Thoracic aorta (tissue), 2 donors: Measurements from ENCODE around the gene CWC22. TPM values are rescaled to one million over a fixed set of nuclear protein-coding genes. Genes with fewer than 3 reads are reported as not detected.
A peak's percentile ranks its signal among the peaks of the same experiment; 100 is the strongest.
"Not testable (repeated sequence)": the region's sequence is repeated elsewhere in the genome, so short reads cannot be mapped to it uniquely, and the experiment has no call there.

Source experiments
- ATAC-seq: fragments of 150-250 bp; one replicate; pipeline ENCODE4 v1.8.0; 2017; ENCODE audit warnings: low read depth; ENCODE audit not compliant: insufficient number of reproducible peaks, low FRiP score
- DNase-seq: peaks from one replicate; pipeline ENCODE4 v3.0.0-alpha.2; 2020; ENCODE audit warnings: low spot score
- H3K27ac ChIP-seq, 2 donors: fragments of 200-600 bp; sonication (generic); 1 replicate in 1 of 2; 2 replicates in 1 of 2; pipeline ENCODE4 v1.5.1; 2016; ENCODE audit warnings: mild to moderate bottlenecking in 2 of 2, moderate library complexity in 2 of 2
- H3K27me3 ChIP-seq: fragments of 200-600 bp; sonication (generic); replicated peaks from 2 replicates; pipeline ENCODE4 v1.6.0; 2016; ENCODE audit warnings: mild to moderate bottlenecking; ENCODE audit not compliant: insufficient read depth
- H3K36me3 ChIP-seq: fragments of 200-600 bp; sonication (generic); one replicate; pipeline ENCODE4 v1.5.1; 2016
- H3K4me1 ChIP-seq, 2 donors: fragments of 200-600 bp; sonication (generic); 1 replicate in 1 of 2; 2 replicates in 1 of 2; pipeline versions ENCODE4 v1.5.1 to v1.6.0; 2016; ENCODE audit warnings: low read depth in 2 of 2, mild to moderate bottlenecking in 1 of 2; ENCODE audit not compliant: control insufficient read depth in 1 of 2
- H3K4me3 ChIP-seq: fragments of 200-600 bp; sonication (generic); 2 replicates; pipeline ENCODE4 v1.5.1; 2016; ENCODE audit warnings: mild to moderate bottlenecking
- H3K9me3 ChIP-seq: fragments of 200-600 bp; sonication (generic); 2 replicates; pipeline ENCODE4 v1.5.1; 2016
- CTCF ChIP-seq: fragments of 200-600 bp; sonication (generic); IDR thresholded peaks from one replicate; pipeline ENCODE4 v1.5.1; 2019; ENCODE audit warnings: antibody characterized with exemption
- total RNA-seq, 2 donors: library from RNA; depleted of rRNA; stranded (reverse); fragments of >200 nt; gene quantifications; one replicate each; pipeline versions ENCODE4 v1.1.0 to v1.2.3, GENCODE V29; 2016

The CWC22 gene
- total RNA-seq, 2 donors from 2014 or later = 20.0 to 32.5 TPM

GRCh38 chr2:180012523-180012922 lies 5.4 kb upstream of the CWC22 start:
- Histone ChIP-seq H3K27ac (no peak overlapping the region), H3K27me3 (no peaks in the 10 kb centered on the region), H3K9me3 (no peaks in the 10 kb centered on the region), H3K4me3 (no peak overlapping the region), H3K36me3 (no peaks in the 10 kb centered on the region), H3K4me1 (no peaks in the 10 kb centered on the region)
- DNase-seq = no peak
- ATAC-seq = no peak
- TF ChIP-seq CTCF = no peak

GRCh38 chr2:180010701-180011100 lies 3.6 kb upstream of the CWC22 start:
- Histone ChIP-seq H3K27me3 (no peaks in the 10 kb centered on the region), H3K4me3 (no peak overlapping the region), H3K36me3 (no peaks in the 10 kb centered on the region), H3K4me1 (peaks cover 6 to 7% of the 10 kb centered on the region in 2 donors), H3K9me3 (no peaks in the 10 kb centered on the region), H3K27ac (no peak overlapping the region)
- ATAC-seq = no peak
- no peak for TF ChIP-seq CTCF
- DNase-seq = no peak

- Histone ChIP-seq H3K4me3 (peak overlapping the region; percentile 88), H3K4me1 (peaks cover 7 to 17% of the 10 kb centered on the region in 2 donors), H3K27me3 (no peaks in the 10 kb centered on the region), H3K27ac (peak overlapping the region; percentile 86 to 89), H3K9me3 (no peaks in the 10 kb centered on the region), H3K36me3 (no peaks in the 10 kb centered on the region)
- TF ChIP-seq CTCF = no peak
- no peak for DNase-seq
- no peak for ATAC-seq
These were observed 866 bp downstream of the CWC22 start for GRCh38 chr2:180006231-180006630.

GRCh38 chr2:180005465-180005864 lies 1.6 kb downstream of the CWC22 start:
- H3K27ac ChIP-seq, H3K9me3 ChIP-seq, DNase-seq, H3K27me3 ChIP-seq, H3K36me3 ChIP-seq, H3K4me3 ChIP-seq, ATAC-seq: not testable (repeated sequence)
- peaks cover 7 to 17% of the 10 kb centered on the region in 2 donors for H3K4me1 ChIP-seq

- Histone ChIP-seq H3K27me3 (no peaks in the 10 kb centered on the region), H3K4me3 (no peak overlapping the region), H3K36me3 (no peaks in the 10 kb centered on the region), H3K27ac (no peak overlapping the region), H3K4me1 (peaks cover 7 to 17% of the 10 kb centered on the region in 2 donors), H3K9me3 (no peaks in the 10 kb centered on the region)
- DNase-seq (no peak), ATAC-seq (no peak)
- no peak for TF ChIP-seq CTCF
These were observed 2.4 kb downstream of the CWC22 start for GRCh38 chr2:180004731-180005130.

GRCh38 chr2:180003559-180003958 lies 3.5 kb downstream of the CWC22 start:
- no peak for DNase-seq
- TF ChIP-seq CTCF = no peak
- Histone ChIP-seq H3K27me3 (no peaks in the 10 kb centered on the region), H3K4me3 (no peak overlapping the region), H3K4me1 (peaks cover 12 to 17% of the 10 kb centered on the region in 2 donors), H3K27ac (no peak overlapping the region), H3K9me3 (no peaks in the 10 kb centered on the region), H3K36me3 (no peaks in the 10 kb centered on the region)
- no peak for ATAC-seq
